Measurements from ENCODE around the gene CRAMP1.

DNA sequence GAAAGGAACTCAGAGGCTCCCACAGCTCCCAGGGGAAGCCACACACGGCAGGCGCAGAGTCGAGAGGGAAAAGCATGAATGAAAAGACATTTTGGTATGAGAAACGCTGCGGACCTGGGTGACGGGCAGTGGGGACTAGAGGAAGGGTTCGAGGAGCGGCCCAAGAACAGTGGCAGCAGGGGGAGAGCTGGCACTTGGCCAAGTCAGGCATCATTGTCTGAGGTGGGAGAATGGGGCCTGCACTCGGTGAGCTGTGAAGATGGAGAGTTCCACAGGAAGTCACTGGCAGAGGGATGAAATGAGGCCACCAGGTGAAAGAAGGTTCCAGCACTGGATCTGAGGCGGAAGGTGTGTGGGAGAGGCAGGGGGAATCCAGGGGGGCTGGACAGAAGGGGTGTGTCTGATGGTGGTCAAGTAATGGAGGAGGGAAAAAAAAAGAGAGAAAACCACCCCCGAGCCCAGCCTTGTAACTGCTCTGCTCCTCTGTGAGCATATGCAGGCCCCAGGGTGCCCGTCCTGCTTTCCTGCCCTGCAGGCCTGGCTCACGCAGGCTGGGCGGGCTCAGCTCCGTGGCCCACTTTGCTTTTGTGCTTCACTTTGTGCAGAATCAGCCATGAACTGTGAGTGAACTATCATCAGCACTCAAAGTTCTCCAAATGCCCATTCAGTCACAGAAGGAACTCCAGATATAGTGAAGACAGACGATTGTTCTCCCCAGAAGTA is 46.9 kb upstream of the CRAMP1 start:
- TF ChIP-seq, protein P1, sequence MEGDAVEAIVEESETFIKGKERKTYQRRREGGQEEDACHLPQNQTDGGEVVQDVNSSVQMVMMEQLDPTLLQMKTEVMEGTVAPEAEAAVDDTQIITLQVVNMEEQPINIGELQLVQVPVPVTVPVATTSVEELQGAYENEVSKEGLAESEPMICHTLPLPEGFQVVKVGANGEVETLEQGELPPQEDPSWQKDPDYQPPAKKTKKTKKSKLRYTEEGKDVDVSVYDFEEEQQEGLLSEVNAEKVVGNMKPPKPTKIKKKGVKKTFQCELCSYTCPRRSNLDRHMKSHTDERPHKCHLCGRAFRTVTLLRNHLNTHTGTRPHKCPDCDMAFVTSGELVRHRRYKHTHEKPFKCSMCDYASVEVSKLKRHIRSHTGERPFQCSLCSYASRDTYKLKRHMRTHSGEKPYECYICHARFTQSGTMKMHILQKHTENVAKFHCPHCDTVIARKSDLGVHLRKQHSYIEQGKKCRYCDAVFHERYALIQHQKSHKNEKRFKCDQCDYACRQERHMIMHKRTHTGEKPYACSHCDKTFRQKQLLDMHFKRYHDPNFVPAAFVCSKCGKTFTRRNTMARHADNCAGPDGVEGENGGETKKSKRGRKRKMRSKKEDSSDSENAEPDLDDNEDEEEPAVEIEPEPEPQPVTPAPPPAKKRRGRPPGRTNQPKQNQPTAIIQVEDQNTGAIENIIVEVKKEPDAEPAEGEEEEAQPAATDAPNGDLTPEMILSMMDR (IDR thresholded peaks at IDR 0.05): no peak
- no peak for TF ChIP-seq POLR2A (IDR thresholded peaks at IDR 0.05)
